GM18526 (cell line): Measurements from ENCODE around the gene NFIA.

Experiments
- POLR2A ChIP-seq: IDR thresholded peaks from 3 replicates; pipeline ENCODE4 v1.6.1; 2011; ENCODE audit not compliant: insufficient read length; ENCODE audit errors: extremely low read depth

Gene NFIA

DNA sequence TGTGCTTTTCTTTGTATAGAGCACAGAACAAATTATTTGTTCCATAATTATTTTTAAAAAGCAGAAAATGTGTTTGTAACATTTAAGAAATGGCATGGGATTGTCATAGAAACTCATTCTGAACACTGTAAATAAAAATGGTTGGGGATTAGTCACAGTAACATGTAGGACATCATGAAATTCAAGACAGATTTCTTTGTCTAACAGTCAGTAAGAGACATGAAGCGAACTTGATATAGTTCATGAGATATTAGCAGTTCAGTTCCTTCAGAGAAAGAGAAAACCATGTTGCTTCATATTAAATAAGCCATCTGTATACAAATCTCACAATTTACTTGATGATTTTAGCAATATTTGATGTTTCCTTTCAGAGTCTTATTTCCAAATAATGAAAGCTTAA is 19.7 kb downstream of the NFIA start:
- TF ChIP-seq POLR2A = no peak

DNA sequence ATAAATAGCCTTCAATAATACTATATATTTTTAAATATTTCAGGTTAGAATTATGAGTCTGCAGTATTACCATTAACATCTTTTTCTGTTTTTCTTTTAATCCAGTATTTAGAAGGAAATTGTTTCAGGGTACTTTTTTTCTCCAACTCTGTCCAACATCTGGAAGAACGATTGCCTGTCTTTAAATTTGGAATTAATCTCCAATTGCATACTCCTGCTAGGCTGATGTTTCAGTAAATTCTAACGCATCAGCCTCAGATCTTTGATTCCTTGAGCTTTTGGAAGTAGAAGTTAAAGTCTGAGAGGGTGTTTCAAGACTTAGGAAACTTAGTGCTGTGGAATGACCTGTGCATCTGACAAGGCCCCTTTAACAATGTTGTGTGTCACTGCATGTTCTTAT is 20.3 kb downstream of the NFIA start:
- no peak for TF ChIP-seq POLR2A

DNA sequence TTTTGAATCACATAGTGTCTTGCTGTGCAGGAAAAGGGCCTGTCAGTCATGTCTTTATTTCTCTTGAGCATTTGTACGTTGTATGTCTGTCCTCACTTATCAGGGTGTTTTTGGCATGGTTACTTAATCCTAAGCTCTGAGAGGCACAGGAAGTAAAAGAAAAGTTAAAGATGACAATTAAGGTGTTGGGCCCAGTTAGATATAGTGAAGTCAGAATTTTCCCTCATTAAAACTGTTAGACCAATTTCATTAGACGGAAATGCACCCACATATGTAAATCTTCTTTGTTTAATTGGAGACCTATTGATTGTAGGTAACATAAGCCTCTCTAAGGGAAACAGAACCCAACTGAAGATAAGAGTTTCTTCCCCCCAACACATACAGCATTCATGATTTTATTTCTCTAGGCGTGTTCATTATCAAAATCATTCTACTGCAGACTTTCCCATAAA is 21.9 kb downstream of the NFIA start:
- no peak for TF ChIP-seq POLR2A

DNA sequence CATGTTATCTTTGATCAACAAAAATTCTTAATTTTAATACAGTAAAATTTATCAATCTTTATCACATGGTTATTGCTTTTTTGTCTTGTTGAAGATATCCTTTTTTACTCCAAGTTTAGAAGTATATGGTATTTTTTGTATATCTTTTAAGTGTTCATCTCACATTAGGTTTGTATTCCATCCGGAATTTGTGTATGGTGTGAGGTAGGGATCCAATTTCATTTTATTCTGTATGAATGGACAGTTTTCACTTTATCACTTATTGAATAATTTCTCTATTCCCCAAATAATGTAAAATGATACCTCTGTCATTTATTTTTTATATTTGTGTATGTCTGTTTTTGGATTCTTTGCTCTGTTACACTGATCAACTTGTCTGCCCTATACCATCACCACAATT is 25.3 kb downstream of the NFIA start:
- no peak for TF ChIP-seq POLR2A

DNA sequence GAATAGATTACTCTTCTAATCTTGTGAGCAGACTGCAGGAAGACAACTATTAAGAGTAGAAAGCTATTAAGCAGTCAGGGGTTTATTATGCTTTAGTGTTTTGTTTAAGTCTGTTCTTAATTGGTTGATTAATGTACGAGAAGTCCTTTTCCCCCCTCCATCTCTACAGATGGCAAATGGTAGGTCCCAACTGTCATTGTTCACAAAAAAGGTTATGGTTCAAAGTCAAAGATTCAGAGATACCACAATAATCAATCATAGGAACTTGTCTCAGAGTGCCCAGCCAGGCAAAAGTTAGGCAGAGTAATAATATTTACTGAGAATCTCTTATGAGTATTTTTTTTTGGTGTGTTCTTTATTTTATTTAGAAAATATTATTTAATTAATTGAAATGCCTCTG is 26.8 kb downstream of the NFIA start:
- TF ChIP-seq POLR2A = no peak

DNA sequence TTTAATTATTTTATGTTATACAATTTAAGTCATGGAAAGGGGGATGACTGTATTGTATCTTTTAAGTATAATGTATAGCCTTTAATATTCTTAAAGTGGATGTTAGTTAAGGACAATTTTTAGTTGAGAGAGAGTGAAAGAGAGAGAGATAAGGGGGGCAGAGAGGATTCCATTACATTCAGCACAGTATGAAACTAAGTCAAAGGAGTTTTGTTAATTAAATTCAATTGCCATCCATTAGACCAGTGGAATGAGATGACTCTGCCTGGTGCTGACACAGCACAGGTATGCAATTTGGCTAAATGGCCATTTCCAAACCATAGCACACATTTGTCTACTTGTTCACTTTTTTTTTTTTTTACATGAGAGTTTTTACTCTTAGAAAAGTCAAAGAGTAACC is 27.5 kb downstream of the NFIA start:
- no peak for TF ChIP-seq POLR2A

DNA sequence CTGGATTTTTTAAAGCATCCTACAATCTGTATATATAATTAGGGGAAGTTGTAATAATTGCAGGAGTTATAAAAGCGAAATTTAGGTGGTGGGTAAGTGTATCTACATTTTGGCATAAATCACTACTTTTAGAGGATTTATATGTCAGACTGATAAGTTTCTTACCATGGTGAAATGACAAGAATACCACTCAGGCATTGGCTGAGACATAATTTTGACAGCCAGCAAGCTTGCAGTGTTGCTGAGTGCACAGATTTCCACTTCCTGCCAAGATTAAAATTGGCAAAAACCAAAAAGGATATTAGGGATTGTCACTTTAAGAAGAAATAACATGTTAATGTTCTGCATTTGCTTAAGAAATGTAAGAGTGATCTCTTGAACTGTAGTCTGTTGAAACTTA is 28.2 kb downstream of the NFIA start:
- TF ChIP-seq POLR2A = no peak

DNA sequence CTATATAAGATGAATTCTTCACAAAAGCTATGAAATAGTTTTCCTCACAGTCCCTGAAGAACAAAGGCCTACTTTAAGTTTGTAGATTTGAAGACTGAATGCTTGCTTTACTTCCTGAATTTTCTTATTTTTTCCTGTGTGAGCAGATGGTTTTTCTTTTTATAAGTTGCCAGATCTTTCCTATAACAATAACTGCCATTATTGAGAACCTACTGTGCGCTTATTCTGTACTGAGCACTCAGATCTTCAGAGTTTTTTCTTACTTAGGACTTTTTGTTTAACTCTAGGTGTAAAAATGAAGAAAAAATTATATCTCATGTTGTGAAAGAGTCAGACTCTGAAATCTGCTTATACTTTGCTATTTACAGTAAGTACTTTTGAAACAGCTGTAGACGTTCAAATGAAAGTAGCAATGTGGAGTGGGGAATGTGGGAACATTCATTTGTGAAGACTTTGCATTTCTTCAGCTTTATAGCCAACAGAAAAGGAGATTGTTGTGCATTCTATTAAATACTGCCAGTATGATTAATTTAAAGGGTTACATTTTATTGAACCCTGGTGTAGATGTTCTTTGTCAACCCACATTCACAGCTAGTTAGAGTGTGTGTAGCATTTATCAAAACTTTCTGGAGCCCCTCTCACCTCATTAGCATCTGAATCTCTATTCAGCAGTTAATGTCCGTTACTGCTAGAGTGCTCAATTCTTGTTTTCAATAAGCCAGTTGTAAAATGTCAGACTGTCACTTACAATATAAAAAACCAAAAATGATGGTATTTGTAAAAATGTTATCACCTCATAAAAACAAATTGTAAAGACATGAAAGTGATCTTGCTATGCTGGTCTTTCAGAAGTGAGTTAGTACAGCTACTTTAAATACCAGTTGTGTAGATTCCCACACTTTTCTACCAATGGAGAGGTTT is 29.0 kb downstream of the NFIA start:
- TF ChIP-seq POLR2A = no peak

DNA sequence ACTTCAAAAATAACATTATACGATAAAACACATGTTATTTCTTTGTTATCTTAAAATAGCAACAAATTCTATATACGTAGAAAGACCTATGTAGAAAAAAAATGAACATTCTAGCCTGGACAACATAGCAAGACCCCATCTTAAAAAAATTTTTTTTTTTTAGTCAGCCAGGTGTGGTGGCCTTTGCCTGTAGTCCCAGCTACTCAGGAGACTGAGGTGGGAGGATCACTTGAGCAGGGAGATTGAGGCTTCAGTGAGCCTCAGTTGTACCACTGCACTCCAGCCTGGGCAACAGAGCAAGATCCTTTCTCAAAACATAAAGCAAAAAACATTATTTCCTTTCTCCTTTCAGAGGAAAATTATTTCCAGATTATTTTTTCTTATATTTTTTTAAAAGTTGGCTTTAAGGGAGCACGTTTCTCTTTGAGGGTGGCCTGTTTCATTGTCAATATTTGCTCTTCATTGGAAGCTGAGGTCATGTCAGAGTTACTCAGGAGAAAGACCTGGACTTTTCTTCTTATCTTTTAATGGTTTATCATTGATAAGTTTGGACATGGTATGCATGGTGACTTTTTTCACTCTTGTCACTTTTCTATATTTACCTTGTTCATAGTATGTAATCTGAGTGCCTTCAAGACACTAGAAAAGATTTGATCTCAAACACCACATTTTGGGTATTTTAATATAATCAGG is 32.0 kb downstream of the NFIA start:
- no peak for TF ChIP-seq POLR2A

DNA sequence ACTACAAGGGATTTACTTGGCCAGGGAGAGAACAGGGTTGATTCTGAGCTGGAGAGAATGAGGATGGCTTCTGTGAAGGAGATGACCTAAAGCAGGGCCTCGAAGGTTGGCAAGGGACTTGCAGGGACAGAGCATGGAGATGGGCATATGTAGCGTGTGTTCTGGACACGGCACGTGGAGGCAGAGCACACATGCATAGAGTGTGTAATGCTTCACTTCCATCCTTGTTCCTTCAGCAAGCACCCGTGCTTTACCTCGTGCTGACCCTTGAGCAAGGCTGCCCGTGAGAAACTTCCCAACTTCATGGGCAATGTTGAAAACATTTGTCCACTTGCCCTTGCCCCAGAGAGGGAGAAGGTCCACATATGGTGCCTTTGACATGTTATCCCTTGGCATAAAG is 33.1 kb downstream of the NFIA start:
- TF ChIP-seq POLR2A = no peak

DNA sequence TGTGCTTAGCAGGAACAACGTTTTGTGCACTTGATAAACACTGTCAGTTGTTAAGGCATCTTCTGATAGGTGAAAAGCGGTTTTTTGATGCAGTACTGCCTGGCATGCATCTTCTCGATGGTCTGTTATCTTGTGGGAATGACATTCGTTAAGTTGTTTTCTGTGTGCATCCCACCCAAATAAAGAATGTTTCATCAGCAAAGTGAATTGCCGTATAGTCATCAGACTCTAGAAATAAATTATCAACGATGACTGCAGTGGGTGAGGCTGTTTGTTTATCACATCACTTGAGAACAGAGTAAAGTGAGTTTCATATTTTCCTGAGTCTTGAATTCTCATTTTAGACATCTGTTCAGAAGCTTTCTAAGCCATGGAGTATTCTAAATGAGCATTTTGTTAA is 34.1 kb downstream of the NFIA start:
- no peak for TF ChIP-seq POLR2A

DNA sequence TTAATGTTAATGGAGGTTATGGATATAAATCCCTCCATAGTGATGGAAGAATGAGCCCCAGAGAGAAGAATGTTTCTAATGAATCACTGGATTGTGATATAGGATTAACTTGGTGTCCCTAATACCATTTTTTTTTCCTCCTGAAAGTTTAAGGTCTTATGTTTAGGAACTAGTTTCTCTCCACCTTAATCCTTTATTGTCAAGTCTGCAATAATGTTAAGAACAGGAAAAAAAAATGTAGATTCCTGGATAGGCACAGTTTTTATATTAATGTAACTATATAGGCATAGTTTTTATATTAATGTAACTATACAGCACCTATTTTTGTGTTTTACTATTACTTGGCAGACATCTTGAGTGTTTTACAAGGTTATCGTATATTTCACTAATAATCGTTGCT is 34.9 kb downstream of the NFIA start:
- no peak for TF ChIP-seq POLR2A

DNA sequence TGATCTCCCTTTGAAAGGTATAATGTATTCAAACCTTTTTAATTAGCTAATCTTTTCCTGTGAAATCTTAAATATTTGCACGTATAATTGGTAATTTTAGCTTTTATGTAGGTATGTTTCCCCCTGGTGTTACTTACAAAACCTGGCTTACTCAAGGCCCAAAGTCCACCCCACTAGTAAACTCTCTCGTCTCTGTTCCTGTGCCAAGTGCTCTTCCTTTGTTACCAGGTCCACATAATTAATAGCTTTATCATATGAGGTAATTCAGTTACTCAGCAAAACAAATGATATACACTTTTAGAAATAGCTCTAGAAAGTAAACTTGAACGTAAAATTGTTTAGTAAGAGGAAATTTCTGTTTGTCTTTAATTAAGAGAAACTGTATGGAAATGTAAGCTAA is 36.7 kb downstream of the NFIA start:
- no peak for TF ChIP-seq POLR2A

DNA sequence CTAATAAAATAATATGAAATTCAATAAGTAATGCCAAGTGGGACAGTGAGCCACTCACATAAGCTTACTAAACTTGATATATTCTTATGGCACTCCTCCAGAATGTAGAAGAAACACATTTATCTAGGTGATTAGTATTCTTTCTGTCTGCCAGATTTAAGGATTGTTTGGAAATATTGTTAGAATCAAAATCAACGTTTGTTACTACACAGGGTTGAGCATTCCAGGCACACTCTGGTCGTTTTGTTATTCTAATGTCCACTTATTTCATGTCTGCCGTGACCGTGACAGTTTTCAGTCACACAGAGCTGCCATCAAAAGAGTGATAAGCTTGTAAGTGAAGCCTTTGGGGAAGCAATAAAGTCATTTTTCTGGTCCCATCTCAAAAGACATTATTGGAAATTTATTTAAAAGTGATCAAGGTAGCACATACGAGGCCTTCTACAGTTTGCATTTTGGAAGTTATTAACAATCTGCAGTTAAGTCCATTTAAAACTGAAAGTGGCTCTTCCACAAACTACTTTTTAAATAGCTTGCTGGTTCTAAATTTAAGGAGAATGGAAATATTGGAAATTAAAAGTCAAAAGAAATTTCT is 38.0 kb downstream of the NFIA start:
- TF ChIP-seq POLR2A = no peak

DNA sequence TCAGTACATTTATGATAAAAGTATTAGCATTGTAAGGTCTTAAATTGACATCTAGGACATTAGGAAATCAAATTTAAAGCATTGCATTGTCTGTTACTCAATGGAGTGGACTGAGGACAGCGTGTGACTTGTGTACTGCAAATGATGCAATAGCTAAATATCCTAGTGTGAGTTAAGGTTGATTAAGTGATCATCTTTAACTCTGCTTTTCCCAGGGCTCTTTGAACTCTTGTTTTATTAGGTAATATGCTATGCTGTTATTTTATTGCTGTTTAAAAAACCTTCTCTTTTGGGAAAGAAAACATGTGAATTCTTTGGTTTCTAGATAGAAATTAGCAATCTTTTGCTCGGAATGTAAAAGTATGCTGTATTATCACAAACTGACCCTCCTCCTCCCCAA is 38.6 kb downstream of the NFIA start:
- no peak for TF ChIP-seq POLR2A

DNA sequence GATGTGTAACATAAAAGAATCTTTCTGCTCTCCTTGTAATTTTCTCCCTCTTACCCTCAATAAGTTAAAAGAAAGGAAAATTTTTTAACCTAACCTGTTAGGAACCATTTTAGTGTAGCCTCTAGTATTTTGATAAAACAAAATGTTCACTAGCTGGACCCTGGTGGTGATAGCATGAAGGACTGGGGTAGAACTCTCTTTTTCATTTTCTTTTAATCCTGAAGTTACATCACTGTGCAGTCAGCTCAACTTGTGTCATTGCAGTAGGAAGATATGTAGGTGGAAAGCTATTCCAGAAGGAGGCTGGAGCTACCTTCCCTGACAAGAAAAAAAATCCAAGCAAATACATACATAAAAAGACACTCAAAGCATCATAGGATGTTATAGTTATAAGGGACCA is 39.3 kb downstream of the NFIA start:
- no peak for TF ChIP-seq POLR2A

DNA sequence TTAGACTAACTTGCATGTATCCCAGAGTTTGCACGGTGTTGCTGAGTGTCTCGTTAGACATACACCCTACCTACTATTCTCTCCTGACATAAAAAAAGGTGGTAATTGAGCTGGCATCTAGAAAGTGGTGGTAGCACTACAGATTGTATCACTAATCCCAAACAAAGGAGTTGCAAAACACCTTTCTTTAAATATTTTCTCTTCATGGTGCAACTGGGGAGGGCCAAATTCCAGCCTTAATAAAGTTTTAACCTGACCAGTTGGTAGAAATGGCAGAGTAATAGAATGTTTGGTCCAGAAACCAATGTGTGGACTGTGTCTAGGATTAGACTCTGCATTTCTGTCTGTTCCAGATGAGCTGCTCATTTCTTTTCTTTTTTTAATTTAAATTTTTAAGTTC is 40.0 kb downstream of the NFIA start:
- no peak for TF ChIP-seq POLR2A

DNA sequence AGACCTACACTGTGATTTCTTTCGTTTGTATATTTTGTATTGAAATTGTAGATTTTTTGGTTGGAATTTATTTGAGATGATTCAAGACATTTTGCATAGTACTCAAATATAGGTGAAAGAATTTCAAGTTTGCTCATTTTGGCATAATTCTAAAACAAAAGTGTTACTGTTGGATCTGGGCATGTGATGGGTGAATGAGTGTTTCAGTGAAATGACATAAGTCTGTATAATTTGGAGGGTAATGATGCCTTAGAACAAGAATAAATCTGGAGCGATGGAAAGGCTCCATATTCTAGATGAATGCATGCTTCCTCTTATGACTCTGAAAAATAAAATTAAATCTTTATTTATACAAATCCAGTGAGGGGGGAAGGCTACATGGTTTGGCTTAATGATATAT is 41.0 kb downstream of the NFIA start:
- TF ChIP-seq POLR2A = no peak
